ENCODE measurements around the gene ASPDH. TPM values are rescaled to one million over a fixed set of nuclear protein-coding genes. Genes with fewer than 3 reads are reported as not detected.

ASPDH gene
- total RNA-seq, 1 experiment from 2014 or later = not detected

- Histone ChIP-seq H3K36me3 (ENCODE audit: control insufficient read depth, insufficient read depth, low read length) (no peaks in the 10 kb centered on the region; the same call in 1 of the 2 replicates), H3K27ac (ENCODE audit: low read length) (no peak overlapping the region), H3K9me3 (ENCODE audit: control insufficient read depth, insufficient read depth, low read depth, low read length) (no peaks in the 10 kb centered on the region), H3K27me3 (ENCODE audit: control insufficient read depth, insufficient read depth, low read length) (no peaks in the 10 kb centered on the region), H3K4me1 (ENCODE audit: control insufficient read depth, insufficient read depth, low read length) (no peaks in the 10 kb centered on the region), H3K4me3 (ENCODE audit: low read depth in 2 of 2, low read length in 2 of 2) (no peak overlapping the region)
- no peak for DNase-seq (ENCODE audit: low read depth, low spot score)
- POLR2A ChIA-PET = no interaction called here
- in situ Hi-C loops (cut with HindIII; ENCODE audit: low pct_unique_long_range_greater_than_20kb, low sequenced_read_pairs) = no loop called here
- BruUV-seq (replicated peaks) = no TSS peak
- TF ChIP-seq CTCF (IDR thresholded peaks at IDR 0.05) (no peak), TCF7L2 (IDR thresholded peaks at IDR 0.05; ENCODE audit: low read depth, low read length) (no peak), SIN3A (IDR thresholded peaks at IDR 0.05; ENCODE audit: borderline replicate concordance, insufficient read depth, low read depth, low read length) (no peak), POLR2AphosphoS5 (IDR thresholded peaks at IDR 0.05; ENCODE audit: low read depth, low read length) (no peak)
- TF ChIP-seq, protein P1, sequence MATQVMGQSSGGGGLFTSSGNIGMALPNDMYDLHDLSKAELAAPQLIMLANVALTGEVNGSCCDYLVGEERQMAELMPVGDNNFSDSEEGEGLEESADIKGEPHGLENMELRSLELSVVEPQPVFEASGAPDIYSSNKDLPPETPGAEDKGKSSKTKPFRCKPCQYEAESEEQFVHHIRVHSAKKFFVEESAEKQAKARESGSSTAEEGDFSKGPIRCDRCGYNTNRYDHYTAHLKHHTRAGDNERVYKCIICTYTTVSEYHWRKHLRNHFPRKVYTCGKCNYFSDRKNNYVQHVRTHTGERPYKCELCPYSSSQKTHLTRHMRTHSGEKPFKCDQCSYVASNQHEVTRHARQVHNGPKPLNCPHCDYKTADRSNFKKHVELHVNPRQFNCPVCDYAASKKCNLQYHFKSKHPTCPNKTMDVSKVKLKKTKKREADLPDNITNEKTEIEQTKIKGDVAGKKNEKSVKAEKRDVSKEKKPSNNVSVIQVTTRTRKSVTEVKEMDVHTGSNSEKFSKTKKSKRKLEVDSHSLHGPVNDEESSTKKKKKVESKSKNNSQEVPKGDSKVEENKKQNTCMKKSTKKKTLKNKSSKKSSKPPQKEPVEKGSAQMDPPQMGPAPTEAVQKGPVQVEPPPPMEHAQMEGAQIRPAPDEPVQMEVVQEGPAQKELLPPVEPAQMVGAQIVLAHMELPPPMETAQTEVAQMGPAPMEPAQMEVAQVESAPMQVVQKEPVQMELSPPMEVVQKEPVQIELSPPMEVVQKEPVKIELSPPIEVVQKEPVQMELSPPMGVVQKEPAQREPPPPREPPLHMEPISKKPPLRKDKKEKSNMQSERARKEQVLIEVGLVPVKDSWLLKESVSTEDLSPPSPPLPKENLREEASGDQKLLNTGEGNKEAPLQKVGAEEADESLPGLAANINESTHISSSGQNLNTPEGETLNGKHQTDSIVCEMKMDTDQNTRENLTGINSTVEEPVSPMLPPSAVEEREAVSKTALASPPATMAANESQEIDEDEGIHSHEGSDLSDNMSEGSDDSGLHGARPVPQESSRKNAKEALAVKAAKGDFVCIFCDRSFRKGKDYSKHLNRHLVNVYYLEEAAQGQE (IDR thresholded peaks at IDR 0.05; ENCODE audit: insufficient read depth in 1 of 2, low read depth in 2 of 2, low read length in 1 of 2) = no peak
- intact Hi-C loops (cut with micrococcal nuclease; ENCODE audit: unreplicated experiment) = no loop called here
- ATAC-seq = no peak
- CTCF ChIA-PET = no interaction called here
Measured at GRCh38 chr19:50512999-50513745, 541 bp downstream of the ASPDH start.

- Histone ChIP-seq H3K27me3 (ENCODE audit: control insufficient read depth, insufficient read depth, low read length) (no peaks in the 10 kb centered on the region), H3K9me3 (ENCODE audit: control insufficient read depth, insufficient read depth, low read depth, low read length) (no peaks in the 10 kb centered on the region), H3K4me1 (ENCODE audit: control insufficient read depth, insufficient read depth, low read length) (no peaks in the 10 kb centered on the region), H3K4me3 (ENCODE audit: low read depth in 2 of 2, low read length in 2 of 2) (peak overlapping the region in 1 of 2 experiments; percentile 79; a peak in 1 of 4 replicates), H3K27ac (ENCODE audit: low read length) (no peak overlapping the region), H3K36me3 (ENCODE audit: control insufficient read depth, insufficient read depth, low read length) (no peaks in the 10 kb centered on the region; the same call in 1 of the 2 replicates)
- intact Hi-C loops (cut with micrococcal nuclease; ENCODE audit: unreplicated experiment) (no loop called here), in situ Hi-C loops (cut with HindIII; ENCODE audit: low pct_unique_long_range_greater_than_20kb, low sequenced_read_pairs) (no loop called here)
- ChIA-PET POLR2A (no interaction called here), CTCF (no interaction called here)
- no TSS peak for BruUV-seq (replicated peaks)
- no peak for ATAC-seq
- TF ChIP-seq, protein P1 (IDR thresholded peaks at IDR 0.05; ENCODE audit: insufficient read depth in 1 of 2, low read depth in 2 of 2, low read length in 1 of 2) = no peak
- TF ChIP-seq SIN3A (IDR thresholded peaks at IDR 0.05; ENCODE audit: borderline replicate concordance, insufficient read depth, low read depth, low read length) = no peak
- no peak for TF ChIP-seq TCF7L2 (IDR thresholded peaks at IDR 0.05; ENCODE audit: low read depth, low read length)
- no peak for DNase-seq (ENCODE audit: low read depth, low spot score)
Measured at GRCh38 chr19:50512112-50512998, 1.4 kb downstream of the ASPDH start.

Data from Panc1 (cell line).